HepG2 (cell line): ENCODE measurements around the gene PPP3R1. TPM values are rescaled to one million over a fixed set of nuclear protein-coding genes. Genes with fewer than 3 reads are reported as not detected.

Experiments
- ADNP ChIP-seq: sonication (generic); formaldehyde crosslinking; IDR thresholded peaks from 2 replicates; pipeline ENCODE4 v1.4.0; 2020; ENCODE audit warnings: missing genetic modification reagents
- ATF7-NPFF ChIP-seq: sonication (generic); formaldehyde crosslinking; IDR thresholded peaks from 2 replicates; pipeline ENCODE4 v1.8.1; 2023; ENCODE audit warnings: mild to moderate bottlenecking, low read depth, missing genetic modification reagents, moderate library complexity
- ELF1 ChIP-seq: sonication (generic); formaldehyde crosslinking; IDR thresholded peaks from 2 replicates; pipeline ENCODE4 v1.4.0; 2020; ENCODE audit warnings: missing genetic modification reagents
- ETV6 ChIP-seq: sonication (generic); formaldehyde crosslinking; conservative IDR thresholded peaks from 2 replicates; pipeline ENCODE4 v1.4.0; 2020; ENCODE audit warnings: missing genetic modification reagents
- FOSL1 ChIP-seq: sonication (generic); formaldehyde crosslinking; IDR thresholded peaks from 2 replicates; pipeline ENCODE4 v1.9.0; 2021; ENCODE audit warnings: missing genetic modification reagents, borderline replicate concordance
- HOXA9 ChIP-seq: sonication (generic); formaldehyde crosslinking; IDR thresholded peaks from 2 replicates; pipeline ENCODE4 v1.8.1; 2022; ENCODE audit warnings: missing genetic modification reagents, mild to moderate bottlenecking, moderate library complexity, borderline replicate concordance
- JUND ChIP-seq: sonication (generic); formaldehyde crosslinking; IDR thresholded peaks from 2 replicates; pipeline ENCODE4 v1.8.0; 2022; ENCODE audit warnings: mild to moderate bottlenecking, missing genetic modification reagents
- MED13 ChIP-seq: sonication (generic); formaldehyde crosslinking; IDR thresholded peaks from 2 replicates; pipeline ENCODE4 v1.5.0; 2020; ENCODE audit warnings: missing genetic modification reagents
- SMARCC2 ChIP-seq: fragments of 450-650 bp; IDR thresholded peaks from 2 replicates; pipeline ENCODE4 v1.6.1; 2017; ENCODE audit warnings: antibody characterized with exemption, mild to moderate bottlenecking
- SP140L ChIP-seq: sonication (generic); formaldehyde crosslinking; IDR thresholded peaks from 2 replicates; pipeline ENCODE4 v1.4.0; 2020; ENCODE audit warnings: missing genetic modification reagents, borderline replicate concordance
- TCF7L2 ChIP-seq: IDR thresholded peaks from 2 replicates; pipeline ENCODE4 v1.6.1; 2011; ENCODE audit warnings: mild to moderate bottlenecking, low read depth, low read length, moderate library complexity
- ZFX ChIP-seq: sonication (generic); formaldehyde crosslinking; IDR thresholded peaks from 2 replicates; pipeline ENCODE4 v1.4.0; 2020; ENCODE audit warnings: mild to moderate bottlenecking, low read depth, missing genetic modification reagents, moderate library complexity
- ZMAT3 ChIP-seq: sonication (generic); formaldehyde crosslinking; conservative IDR thresholded peaks from 2 replicates; pipeline ENCODE4 v1.7.0; 2021; ENCODE audit warnings: missing genetic modification reagents
- ZNF337 ChIP-seq: sonication (generic); formaldehyde crosslinking; IDR thresholded peaks from 2 replicates; pipeline ENCODE4 v1.5.1; 2020; ENCODE audit warnings: missing genetic modification reagents, low read depth, mild to moderate bottlenecking, borderline replicate concordance
- ZNF33B ChIP-seq: sonication (generic); formaldehyde crosslinking; IDR thresholded peaks from 2 replicates; pipeline ENCODE4 v1.5.1; 2020; ENCODE audit warnings: mild to moderate bottlenecking, missing genetic modification reagents
- ZNF556 ChIP-seq: sonication (generic); formaldehyde crosslinking; IDR thresholded peaks from 2 replicates; pipeline ENCODE4 v1.4.0; 2020; ENCODE audit warnings: mild to moderate bottlenecking, missing genetic modification reagents, borderline replicate concordance
- ZNF713 ChIP-seq: sonication (generic); formaldehyde crosslinking; IDR thresholded peaks from 2 replicates; pipeline ENCODE4 v1.4.0; 2020; ENCODE audit warnings: mild to moderate bottlenecking, missing genetic modification reagents
- ZNF749 ChIP-seq: sonication (generic); formaldehyde crosslinking; IDR thresholded peaks from 2 replicates; pipeline ENCODE4 v1.8.0; 2022; ENCODE audit warnings: mild to moderate bottlenecking, missing genetic modification reagents, moderate library complexity, borderline replicate concordance
- ZNF790 ChIP-seq: sonication (generic); formaldehyde crosslinking; IDR thresholded peaks from 2 replicates; pipeline ENCODE4 v1.8.0; 2022; ENCODE audit warnings: missing genetic modification reagents, mild to moderate bottlenecking, borderline replicate concordance
- polyA plus RNA-seq, 8 experiments: library from polyadenylated mRNA; depleted of rRNA in 3 of 8; stranded (reverse) in 7 of 8; unstranded in 1 of 8; fragments of >200 nt; fragmentation: Illumina TruSeq in 4 of 8; extraction: Trizol in 4 of 8; gene quantifications; 2 replicates each; pipeline versions ENCODE4 v1.2.1 to v1.2.3, GENCODE V29; 2011 to 2016; ENCODE audit warnings: low read depth in 4 of 8, missing spikeins in 1 of 8, mixed read lengths in 1 of 8; ENCODE audit not compliant: insufficient read depth in 1 of 8
- total RNA-seq, 5 experiments: library from RNA; depleted of rRNA; stranded (reverse); fragments of >200 nt; fragmentation: Illumina TruSeq; extraction: Trizol; gene quantifications; 2 replicates each; pipeline ENCODE4 v1.2.3, GENCODE V29; 2016; ENCODE audit warnings: low read depth in 1 of 5
- TF ChIP-seq, protein P1 (sequence below): IDR thresholded peaks from 2 replicates; pipeline ENCODE4 v1.6.1; 2012; ENCODE audit warnings: low read depth, low read length, improper control_type of control experiment
- TF ChIP-seq, protein P2 (sequence below): sonication (generic); formaldehyde crosslinking; IDR thresholded peaks from 2 replicates; pipeline ENCODE4 v1.5.0; 2020; ENCODE audit warnings: missing genetic modification reagents
- TF ChIP-seq, protein P3 (sequence below): sonication (generic); formaldehyde crosslinking; IDR thresholded peaks from 2 replicates; pipeline ENCODE4 v1.4.0; 2020; ENCODE audit warnings: missing genetic modification reagents, borderline replicate concordance
- TF ChIP-seq, protein P4 (sequence below): sonication (generic); formaldehyde crosslinking; IDR thresholded peaks from 2 replicates; pipeline ENCODE4 v1.5.1; 2020; ENCODE audit warnings: missing genetic modification reagents, mild to moderate bottlenecking, borderline replicate concordance

PPP3R1 gene
- total and polyA plus RNA-seq, 2 of the 13 experiments (the other 11 are each of a cell fraction or from before 2014, with no cell fraction given): 11.6 to 25.7 TPM

DNA sequence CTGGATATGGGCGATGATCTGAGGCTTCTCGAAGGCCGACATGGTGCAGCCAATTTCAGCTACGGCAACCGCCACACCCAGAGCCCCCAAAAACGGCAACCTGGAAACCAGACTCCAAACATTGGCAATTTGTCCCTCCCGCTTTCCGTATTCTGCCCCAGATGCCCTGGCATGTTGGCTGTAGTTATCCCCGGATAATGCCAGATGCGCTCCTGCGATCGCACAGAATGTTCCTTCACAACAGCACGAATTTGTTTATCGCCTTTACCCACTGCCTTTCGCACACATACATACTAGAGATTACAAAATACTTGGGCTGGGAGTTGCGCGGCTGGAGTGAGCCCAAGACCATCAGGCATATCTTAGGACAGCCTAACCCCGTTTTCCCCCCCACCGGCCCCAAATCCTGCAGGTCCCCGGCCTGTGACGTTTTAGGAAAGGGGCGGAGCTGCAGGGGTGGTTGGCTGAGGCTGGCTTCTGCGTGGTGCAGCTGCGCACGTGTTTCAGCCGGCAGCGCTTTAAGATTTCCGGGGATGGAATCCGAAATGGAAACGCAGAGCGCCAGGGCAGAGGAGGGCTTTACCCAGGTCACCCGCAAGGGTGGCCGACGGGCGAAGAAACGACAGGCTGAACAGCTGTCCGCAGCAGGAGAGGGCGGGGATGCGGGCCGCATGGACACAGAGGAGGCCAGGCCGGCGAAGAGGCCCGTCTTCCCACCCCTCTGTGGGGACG lies 94.8 kb downstream of the PPP3R1 start, which contains the start of gene PNO1 (continued):
- TF ChIP-seq ZNF749 (peak; percentile 48; the same call in 1 of the 2 replicates), ZFX (CRISPR knock-in tag) (peak; percentile 97), SP140L (CRISPR knock-in tag) (0 out of 2 replicates have a peak, but pooled peaks have one; percentile 54), TCF7L2 (no peak), ETV6 (CRISPR knock-in tag) (peak; percentile 27; the same call in 1 of the 2 replicates), HOXA9 (CRISPR knock-in tag) (no peak), ADNP (CRISPR knock-in tag) (no peak), ZNF790 (no peak), ZNF713 (CRISPR knock-in tag) (no peak), ATF7-NPFF (0 out of 2 replicates have a peak, but pooled peaks have one; percentile 23), ZNF33B (CRISPR knock-in tag) (peak; percentile 72), SMARCC2 (no peak), ZMAT3 (CRISPR knock-in tag) (peak; percentile 88), MED13 (no peak), JUND (CRISPR knock-in tag) (no peak), ZNF337 (CRISPR knock-in tag) (peak; percentile 94), FOSL1 (CRISPR knock-in tag) (0 out of 2 replicates have a peak, but pooled peaks have one; percentile 18), ELF1 (CRISPR knock-in tag) (peak; percentile 79), ZNF556 (CRISPR knock-in tag) (peak; percentile 90; the same call in 1 of the 2 replicates)
- TF ChIP-seq, protein P1, sequence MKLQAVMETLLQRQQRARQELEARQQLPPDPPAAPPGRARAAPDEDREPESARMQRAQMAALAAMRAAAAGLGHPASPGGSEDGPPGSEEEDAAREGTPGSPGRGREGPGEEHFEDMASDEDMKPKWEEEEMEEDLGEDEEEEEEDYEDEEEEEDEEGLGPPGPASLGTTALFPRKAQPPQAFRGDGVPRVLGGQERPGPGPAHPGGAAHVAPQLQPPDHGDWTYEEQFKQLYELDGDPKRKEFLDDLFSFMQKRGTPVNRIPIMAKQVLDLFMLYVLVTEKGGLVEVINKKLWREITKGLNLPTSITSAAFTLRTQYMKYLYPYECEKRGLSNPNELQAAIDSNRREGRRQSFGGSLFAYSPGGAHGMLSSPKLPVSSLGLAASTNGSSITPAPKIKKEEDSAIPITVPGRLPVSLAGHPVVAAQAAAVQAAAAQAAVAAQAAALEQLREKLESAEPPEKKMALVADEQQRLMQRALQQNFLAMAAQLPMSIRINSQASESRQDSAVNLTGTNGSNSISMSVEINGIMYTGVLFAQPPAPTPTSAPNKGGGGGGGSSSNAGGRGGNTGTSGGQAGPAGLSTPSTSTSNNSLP: peak; percentile 58; the same call in 1 of the 2 replicates
- TF ChIP-seq, protein P2, sequence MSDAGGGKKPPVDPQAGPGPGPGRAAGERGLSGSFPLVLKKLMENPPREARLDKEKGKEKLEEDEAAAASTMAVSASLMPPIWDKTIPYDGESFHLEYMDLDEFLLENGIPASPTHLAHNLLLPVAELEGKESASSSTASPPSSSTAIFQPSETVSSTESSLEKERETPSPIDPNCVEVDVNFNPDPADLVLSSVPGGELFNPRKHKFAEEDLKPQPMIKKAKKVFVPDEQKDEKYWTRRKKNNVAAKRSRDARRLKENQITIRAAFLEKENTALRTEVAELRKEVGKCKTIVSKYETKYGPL (CRISPR knock-in tag): 0 out of 2 replicates have a peak, but pooled peaks have one; percentile 35
- TF ChIP-seq, protein P3, sequence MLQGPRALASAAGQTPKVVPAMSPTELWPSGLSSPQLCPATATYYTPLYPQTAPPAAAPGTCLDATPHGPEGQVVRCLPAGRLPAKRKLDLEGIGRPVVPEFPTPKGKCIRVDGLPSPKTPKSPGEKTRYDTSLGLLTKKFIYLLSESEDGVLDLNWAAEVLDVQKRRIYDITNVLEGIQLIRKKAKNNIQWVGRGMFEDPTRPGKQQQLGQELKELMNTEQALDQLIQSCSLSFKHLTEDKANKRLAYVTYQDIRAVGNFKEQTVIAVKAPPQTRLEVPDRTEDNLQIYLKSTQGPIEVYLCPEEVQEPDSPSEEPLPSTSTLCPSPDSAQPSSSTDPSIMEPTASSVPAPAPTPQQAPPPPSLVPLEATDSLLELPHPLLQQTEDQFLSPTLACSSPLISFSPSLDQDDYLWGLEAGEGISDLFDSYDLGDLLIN (CRISPR knock-in tag): peak; percentile 71; the same call in 1 of the 2 replicates
- TF ChIP-seq, protein P4, sequence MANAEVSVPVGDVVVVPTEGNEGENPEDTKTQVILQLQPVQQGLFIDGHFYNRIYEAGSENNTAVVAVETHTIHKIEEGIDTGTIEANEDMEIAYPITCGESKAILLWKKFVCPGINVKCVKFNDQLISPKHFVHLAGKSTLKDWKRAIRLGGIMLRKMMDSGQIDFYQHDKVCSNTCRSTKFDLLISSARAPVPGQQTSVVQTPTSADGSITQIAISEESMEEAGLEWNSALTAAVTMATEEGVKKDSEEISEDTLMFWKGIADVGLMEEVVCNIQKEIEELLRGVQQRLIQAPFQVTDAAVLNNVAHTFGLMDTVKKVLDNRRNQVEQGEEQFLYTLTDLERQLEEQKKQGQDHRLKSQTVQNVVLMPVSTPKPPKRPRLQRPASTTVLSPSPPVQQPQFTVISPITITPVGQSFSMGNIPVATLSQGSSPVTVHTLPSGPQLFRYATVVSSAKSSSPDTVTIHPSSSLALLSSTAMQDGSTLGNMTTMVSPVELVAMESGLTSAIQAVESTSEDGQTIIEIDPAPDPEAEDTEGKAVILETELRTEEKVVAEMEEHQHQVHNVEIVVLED (CRISPR knock-in tag): peak; percentile 80
